ENCODE measurements around the gene RET.
A peak's percentile ranks its signal among the peaks of the same experiment; 100 is the strongest.
"Not testable (repeated sequence)": the region's sequence is repeated elsewhere in the genome, so short reads cannot be mapped to it uniquely, and the experiment has no call there.

The RET gene

GRCh38 chr10:43136995-43137716 lies 60.3 kb downstream of the RET start:
- DNase-seq, result peak; percentile 44

GRCh38 chr10:43137717-43138020 lies 60.8 kb downstream of the RET start:
- peak; percentile 79 for DNase-seq

DNA sequence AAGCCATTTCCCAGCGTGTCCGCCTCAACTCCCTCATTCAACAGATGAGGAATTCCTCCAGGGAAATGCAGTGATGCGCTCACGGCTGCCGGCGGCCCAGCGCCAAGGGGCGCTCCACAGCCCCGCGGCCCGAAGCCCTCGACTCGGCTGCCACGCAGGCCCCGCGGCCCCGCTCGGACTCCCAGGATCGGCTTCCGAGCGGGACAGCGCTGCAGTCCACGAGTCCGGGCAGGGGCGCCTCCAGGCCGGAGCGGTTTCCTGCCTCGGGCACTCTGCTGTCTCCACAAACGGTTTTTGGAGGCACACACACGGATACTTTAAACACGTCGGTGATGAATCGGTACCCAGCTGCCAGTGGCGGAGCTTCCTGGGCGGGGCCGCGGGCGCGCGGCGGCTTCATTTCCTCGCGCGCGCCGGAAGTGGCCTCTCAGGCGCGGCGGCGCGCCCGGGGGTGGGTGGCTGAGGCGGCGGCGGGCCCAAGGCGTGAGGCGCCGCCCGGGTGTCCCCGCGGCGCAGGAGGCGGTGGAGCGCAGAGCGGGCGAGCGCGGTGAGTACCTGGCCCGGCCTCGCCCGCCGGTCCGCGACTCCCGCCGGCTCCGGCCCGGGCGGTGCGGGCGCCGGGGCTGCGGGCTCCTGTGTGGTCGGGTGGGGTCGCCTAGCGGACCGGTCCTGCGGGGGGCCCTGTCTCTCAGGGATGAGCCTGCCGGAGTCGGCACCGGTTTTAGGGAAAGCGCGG lies 61.3 kb downstream of the RET start, which contains the start of gene CSGALNACT2:
Gene CSGALNACT2, plus strand, starts transcription at position 425 of the 736 bp plus-strand sequence. CDS start 16,705 bp downstream, outside the sequence.
- peak; percentile 96 for DNase-seq

DNA sequence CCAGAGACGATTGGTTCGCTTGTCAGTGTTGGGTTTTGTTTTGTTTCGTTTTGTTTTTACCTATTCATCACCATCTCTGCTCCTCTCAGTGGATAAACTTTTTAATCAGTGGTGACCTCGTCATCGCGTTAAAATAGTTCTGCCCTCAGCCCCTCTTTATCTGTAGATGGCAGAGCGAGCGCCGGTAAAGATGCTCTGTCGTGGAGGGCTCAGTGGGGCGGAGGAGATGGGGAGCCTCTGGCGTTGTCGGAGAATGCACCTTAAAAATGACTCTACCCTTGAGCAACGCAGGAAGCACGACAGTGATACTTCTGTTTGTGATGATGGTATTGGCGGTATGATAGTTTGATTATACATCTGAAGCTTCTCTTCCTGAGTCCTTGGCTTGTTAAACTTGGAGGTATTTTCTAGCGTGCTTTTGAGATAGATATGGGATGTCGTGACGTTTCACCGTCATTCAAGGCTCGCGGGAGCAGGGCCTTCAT lies 61.9 kb downstream of the RET start:
- DNase-seq, result peak; percentile 86

- no peak for DNase-seq
Observed at GRCh38 chr10:43141421-43141820, 64.6 kb downstream of the RET start.

DNA sequence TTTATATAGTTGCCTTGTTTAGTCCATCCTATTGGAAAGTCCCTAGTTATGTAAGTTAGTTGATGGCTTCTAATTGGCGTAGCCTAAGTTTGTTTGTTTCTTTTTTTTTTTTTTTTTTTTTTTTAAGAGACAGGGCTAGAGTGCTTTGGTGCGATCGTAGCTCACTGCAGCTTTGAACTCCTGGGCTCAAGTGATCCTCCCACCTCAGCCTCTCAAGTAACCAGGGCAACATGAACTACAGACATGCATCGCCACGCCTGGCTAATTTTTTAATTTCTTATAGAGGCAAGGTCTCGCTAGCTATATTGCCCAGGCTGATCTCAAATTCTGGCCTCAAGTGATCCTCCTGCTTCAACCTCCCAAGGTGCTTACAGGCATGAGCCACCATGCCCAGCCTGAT lies 68.4 kb downstream of the RET start:
- DNase-seq, result no peak

- not testable (repeated sequence) for DNase-seq
Observed at GRCh38 chr10:43145936-43146335, 69.1 kb downstream of the RET start.

GRCh38 chr10:43151371-43151770 lies 74.5 kb downstream of the RET start:
- no peak for DNase-seq

- DNase-seq, result no peak
Observed at GRCh38 chr10:43153901-43154300, 77.0 kb downstream of the RET start.

DNA sequence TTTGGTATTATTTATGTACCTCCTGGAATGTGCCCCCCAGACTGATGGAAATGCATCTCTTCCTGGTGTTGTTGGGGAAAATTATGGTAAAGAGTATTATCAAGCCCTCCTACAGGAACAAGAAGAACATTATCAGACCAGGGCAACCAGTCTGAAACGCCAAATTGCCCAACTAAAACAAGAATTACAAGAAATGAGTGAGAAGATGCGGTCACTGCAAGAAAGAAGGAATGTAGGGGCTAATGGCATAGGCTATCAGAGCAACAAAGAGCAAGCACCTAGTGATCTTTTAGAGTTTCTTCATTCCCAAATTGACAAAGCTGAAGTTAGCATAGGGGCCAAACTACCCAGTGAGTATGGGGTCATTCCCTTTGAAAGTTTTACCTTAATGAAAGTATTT lies 78.4 kb downstream of the RET start:
- DNase-seq, result no peak

DNA sequence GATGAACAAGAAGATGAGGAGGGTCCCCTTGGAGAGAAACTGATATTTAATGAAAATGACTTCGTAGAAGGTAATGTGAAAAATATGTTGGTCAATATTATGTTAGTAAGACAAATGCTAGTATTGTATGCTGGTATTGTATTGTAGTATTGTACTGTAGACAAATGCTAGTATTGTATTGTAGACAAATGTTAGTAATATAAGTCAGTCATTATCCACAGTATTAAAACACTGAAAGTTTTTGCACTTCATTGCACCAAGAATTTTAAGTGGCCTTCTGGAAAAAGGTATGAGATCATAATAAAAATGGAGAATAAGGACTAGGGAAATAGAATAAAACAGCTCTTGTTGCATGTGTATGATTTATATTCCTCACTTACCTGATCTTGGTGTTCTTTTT lies 78.9 kb downstream of the RET start:
- no peak for DNase-seq

DNA sequence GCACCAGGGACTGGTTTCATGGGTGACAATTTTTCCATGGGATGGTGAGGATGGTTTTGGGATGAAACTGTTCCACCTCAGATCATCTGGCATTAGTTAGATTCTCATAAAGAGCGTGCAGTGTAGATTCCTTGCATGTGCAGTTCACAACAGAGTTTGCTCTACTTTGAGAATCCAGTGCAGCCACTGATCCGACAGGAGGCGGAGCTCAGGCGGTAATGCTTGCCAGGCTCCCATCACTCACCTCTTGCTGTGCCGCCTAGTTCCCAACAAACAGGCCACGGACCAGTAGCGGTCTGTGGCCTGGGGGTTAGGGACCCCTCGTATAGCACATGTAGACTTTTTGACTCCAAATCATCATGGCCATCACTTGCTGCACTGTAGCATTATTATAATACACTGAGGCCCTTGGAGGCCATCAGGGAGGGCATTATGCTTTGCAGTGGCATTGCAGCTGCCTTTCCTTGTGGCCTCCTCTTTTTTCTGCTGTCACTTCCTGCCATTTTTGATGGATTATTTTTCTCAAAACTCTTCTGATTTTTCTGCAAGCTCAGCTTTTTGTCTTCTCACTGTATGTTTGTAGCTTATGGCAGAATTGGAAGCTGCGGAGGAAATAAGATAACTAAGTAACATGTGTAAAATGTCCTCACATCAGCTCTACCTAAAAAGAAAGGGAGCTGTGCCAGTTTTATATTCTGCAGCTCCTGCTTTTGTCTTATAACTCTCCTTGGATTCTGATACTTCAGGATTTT lies 79.9 kb downstream of the RET start:
- no peak for DNase-seq

- no peak for DNase-seq
Observed at GRCh38 chr10:43158636-43159035, 81.8 kb downstream of the RET start.

GRCh38 chr10:43160046-43160920 lies 83.4 kb downstream of the RET start:
- peak; percentile 73 for DNase-seq

GRCh38 chr10:43160921-43161255 lies 84.0 kb downstream of the RET start:
- DNase-seq, result no peak

- DNase-seq, result no peak
Observed at GRCh38 chr10:43162604-43163003, 85.7 kb downstream of the RET start.

GRCh38 chr10:43166207-43166879 lies 89.5 kb downstream of the RET start:
- no peak for DNase-seq

DNA sequence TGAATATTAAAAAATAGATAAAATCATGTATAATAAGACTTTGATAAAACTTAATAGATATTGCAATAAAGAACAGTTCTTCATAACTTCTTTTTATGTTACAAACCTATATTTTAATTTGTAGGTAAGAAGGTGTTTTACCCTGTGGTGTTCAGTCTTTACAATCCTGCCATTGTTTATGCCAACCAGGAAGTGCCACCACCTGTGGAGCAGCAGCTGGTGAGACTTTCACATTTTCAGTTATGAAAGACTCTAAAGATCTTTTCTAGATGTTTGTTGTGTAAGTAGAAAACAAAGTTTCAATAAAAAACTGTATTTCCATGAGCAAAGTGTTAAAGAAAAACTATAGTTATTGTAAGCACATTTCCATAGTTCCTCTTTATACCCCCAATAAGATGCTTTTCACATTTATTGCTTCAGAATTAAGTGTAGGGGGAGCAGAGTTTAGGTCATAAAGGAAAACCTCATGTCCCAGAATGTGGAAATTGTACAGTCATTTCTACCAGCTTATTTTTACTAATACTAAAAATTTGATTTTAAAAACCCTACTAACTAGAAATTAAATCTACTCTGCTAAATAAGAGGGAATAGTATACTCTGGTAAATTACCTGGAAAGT lies 90.1 kb downstream of the RET start:
- DNase-seq, result no peak

- no peak for DNase-seq
Observed at GRCh38 chr10:43167498-43167889, 90.6 kb downstream of the RET start.

DNA sequence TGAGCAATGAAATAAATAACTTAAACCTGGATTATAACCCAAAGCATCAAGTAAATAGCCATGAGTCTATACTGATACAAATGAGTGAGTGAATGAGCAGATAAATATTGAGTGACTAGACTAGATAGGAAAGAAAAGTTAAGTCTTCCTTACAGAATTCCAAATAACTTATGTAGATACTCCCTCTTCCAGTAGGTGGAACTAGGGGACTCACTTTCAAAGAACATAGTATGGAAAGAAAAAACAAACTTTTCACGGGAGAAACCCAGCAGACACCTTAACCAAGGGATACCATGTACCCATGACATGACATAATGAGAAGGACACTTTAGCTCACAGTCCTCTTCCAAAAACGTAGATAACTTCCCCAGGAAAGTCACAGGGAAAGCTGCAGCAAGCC lies 93.6 kb downstream of the RET start:
- DNase-seq, result no peak

DNA sequence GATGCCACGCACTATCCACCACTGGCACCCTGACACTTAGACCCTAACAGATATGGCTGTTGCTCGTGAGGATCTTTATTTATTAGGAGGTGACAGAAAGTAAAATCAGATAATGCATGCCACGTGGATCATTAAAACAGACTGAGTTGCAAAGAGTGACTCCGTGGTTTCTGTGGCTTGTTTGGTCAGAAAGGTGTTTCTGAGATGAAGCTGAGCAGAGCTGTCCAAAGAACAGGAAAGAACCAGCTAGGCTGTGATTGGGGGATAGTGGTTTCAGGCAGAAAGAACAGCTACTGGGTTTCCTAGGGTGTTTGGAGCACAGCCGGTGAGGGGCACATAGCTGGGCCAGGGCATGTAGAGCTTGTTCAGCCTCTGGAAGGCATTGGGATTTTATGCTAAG lies 95.8 kb downstream of the RET start:
- no peak for DNase-seq

- DNase-seq, result no peak
Observed at GRCh38 chr10:43173120-43173519, 96.3 kb downstream of the RET start.
